Sigmoid colon (tissue), 7 donors: ENCODE data around the gene FXYD3. TPM values are rescaled to one million over a fixed set of nuclear protein-coding genes. Genes with fewer than 3 reads are reported as not detected.

Source experiments
- DNase-seq: peaks from one replicate; pipeline ENCODE4 v3.0.0-alpha.2; 2019
- H3K27ac ChIP-seq, 4 donors: fragments of 200-600 bp; sonication (generic); one replicate each; pipeline ENCODE4 v1.5.1; 2016 to 2019; ENCODE audit warnings: mild to moderate bottlenecking in 1 of 4
- H3K27me3 ChIP-seq, 3 donors: fragments of 200-600 bp; sonication (generic); one replicate each; pipeline ENCODE4 v1.5.1; 2019; ENCODE audit warnings: mild to moderate bottlenecking in 1 of 3
- H3K36me3 ChIP-seq, 4 donors: fragments of 200-600 bp; sonication (generic); one replicate each; pipeline ENCODE4 v1.5.1; 2016 to 2019
- H3K4me1 ChIP-seq, 4 donors: fragments of 200-600 bp; sonication (generic); one replicate each; pipeline ENCODE4 v1.5.1; 2017 to 2019
- H3K4me3 ChIP-seq, 4 donors: fragments of 200-600 bp; sonication (generic); one replicate each; pipeline ENCODE4 v1.5.1; 2017 to 2019; ENCODE audit warnings: mild to moderate bottlenecking in 2 of 4, moderate library complexity in 1 of 4
- H3K9me3 ChIP-seq, 4 donors: fragments of 200-600 bp in 3 of 4; sonication (generic) in 3 of 4; one replicate each; pipeline versions ENCODE4 v1.5.1 to v1.6.1; 2013 to 2019
- CTCF ChIP-seq, 4 experiments: fragments of 450-650 bp in 3 of 4; fragments of 200-600 bp in 1 of 4; IDR thresholded peaks; one replicate each; pipeline ENCODE4 v1.5.1; 2016 to 2019; ENCODE audit warnings: antibody characterized with exemption in 4 of 4, mild to moderate bottlenecking in 3 of 4, moderate library complexity in 2 of 4
- EP300 ChIP-seq, 4 donors: sonication (generic); formaldehyde crosslinking; IDR thresholded peaks; one replicate each; pipeline ENCODE4 v1.6.1; 2017; ENCODE audit warnings: antibody characterized with exemption in 4 of 4
- POLR2A ChIP-seq, 2 donors: fragments of 450-650 bp; IDR thresholded peaks; one replicate each; pipeline ENCODE4 v1.6.1; 2016; ENCODE audit warnings: antibody characterized with exemption in 2 of 2, mild to moderate bottlenecking in 2 of 2, moderate library complexity in 2 of 2
- POLR2AphosphoS5 ChIP-seq, 4 donors: sonication (generic); formaldehyde crosslinking; IDR thresholded peaks; one replicate each; pipeline ENCODE4 v1.6.1; 2017; ENCODE audit warnings: antibody characterized with exemption in 4 of 4
- WGBS, 2 donors: extraction: QIAGEN DNeasy Blood & Tissue Kit; methylation state at CpG; one replicate each; pipeline ENCODE4 v1.1.7; 2013; 5-methylcytosine and 5-hydroxymethylcytosine counted together
- intact Hi-C: fragments of 100-400 bp; cut with DNase I; formaldehyde crosslinking; loops from one replicate; pipeline ENCODE4 v1.15.1; 2023
- polyA plus RNA-seq, 3 donors: library from polyadenylated mRNA; stranded (reverse); fragments of 200-250 nt; gene quantifications; one replicate each; pipeline ENCODE4 v1.2.3, GENCODE V29; 2013
- small RNA-seq, 3 donors: library from RNA; depleted of rRNA; stranded (forward); fragments of <200 nt; gene quantifications; one replicate each; pipeline ENCODE3, GENCODE V24; 2016
- total RNA-seq, 4 donors: library from RNA; depleted of rRNA; stranded (reverse); fragments of >200 nt; gene quantifications; one replicate each; pipeline ENCODE4 v1.1.0, GENCODE V29; 2016
- donor health status: healthy with polysubstance abuse.
- donor health status: Bipolar disorder and iron deficiency.
- donor health status: healthy.

FXYD3 gene
- total and polyA plus RNA-seq, 7 donors = 3.7 to 3,333 (median 15.3) TPM

DNA sequence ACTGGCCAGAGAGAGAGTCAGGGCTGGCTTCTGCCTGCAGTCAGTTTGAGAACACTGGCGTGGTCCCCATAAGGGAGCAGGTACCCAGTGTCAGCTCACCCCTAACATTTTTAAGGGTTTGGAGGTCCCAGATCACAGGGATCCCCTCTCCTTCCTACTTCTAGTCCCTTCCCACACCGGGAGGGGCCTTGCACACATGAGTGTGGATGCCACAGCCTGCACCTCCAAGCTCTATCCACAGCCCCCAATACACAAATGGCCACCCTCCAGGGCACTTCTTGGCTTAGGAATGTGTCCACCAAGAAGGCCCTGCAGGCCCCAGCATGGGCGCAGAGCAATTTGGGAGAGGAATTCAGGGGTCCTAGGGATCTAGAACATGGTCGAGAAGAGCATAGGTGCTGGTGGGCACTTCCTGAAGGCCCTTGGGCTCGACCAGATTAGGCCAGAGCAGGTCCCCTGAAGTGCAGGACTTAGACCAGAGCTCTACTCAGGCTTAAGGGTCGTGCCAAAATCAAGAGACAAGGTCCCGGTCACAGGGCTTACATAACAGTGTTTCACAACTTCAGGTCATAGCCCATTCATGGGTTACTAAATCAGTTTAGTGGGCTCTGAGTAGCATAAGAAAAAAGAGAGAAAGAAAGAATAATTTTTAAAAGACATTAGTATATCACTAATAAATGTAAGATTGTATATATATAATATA is 54.9 kb downstream of the FXYD3 start:
- no peaks in the 10 kb centered on the region for H3K27me3 ChIP-seq
- H3K4me1 ChIP-seq = no peaks in the 10 kb centered on the region
- TF ChIP-seq POLR2AphosphoS5 (IDR thresholded peaks at IDR 0.05) (no peak), EP300 (IDR thresholded peaks at IDR 0.05) (no peak), POLR2A (IDR thresholded peaks at IDR 0.05) (no peak), CTCF (IDR thresholded peaks at IDR 0.05) (no peak)
- no peak overlapping the region for H3K27ac ChIP-seq
- no peak overlapping the region for H3K4me3 ChIP-seq
- intact Hi-C loops = no loop called here
- H3K9me3 ChIP-seq = peaks cover 6 to 12% (median 9%) of the 10 kb centered on the region in 4 donors
- DNase-seq = peak; percentile 54
- peaks cover 0 to 18% (median 6%) of the 10 kb centered on the region in 4 donors for H3K36me3 ChIP-seq
- 79 to 86% methylated on average over 7 of the region's 7 CpGs for WGBS, 2 donors

DNA sequence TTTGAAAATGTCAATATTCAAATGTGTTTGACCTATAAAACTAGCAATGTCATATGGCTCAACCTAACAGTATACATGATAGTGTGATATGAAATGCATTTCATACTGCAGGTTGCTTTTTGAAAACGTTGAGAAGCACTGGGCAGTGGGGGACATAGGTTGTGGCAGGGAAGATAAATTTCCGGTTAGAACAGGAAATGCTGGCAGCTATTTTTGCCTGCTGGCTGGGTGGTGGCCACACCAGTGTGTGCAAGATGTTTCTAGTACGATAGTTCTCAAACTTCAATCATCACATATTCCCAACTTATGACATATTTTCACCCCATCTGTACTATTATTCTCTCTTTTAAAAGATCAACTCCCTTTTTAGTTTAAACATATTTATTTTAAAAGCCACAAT is 56.1 kb downstream of the FXYD3 start:
- peak; percentile 45 for DNase-seq
- 41 to 42% methylated on average over 3 of the region's 3 CpGs for WGBS, 2 donors
- Histone ChIP-seq H3K4me1 (no peaks in the 10 kb centered on the region), H3K36me3 (peaks cover 0 to 6% (median 0%) of the 10 kb centered on the region in 4 donors), H3K4me3 (no peak overlapping the region), H3K27ac (no peak overlapping the region), H3K9me3 (peaks cover 0 to 2% (median under 1%) of the 10 kb centered on the region in 4 donors), H3K27me3 (no peaks in the 10 kb centered on the region)
- TF ChIP-seq POLR2AphosphoS5 (IDR thresholded peaks at IDR 0.05) (no peak), EP300 (IDR thresholded peaks at IDR 0.05) (no peak), POLR2A (IDR thresholded peaks at IDR 0.05) (no peak), CTCF (IDR thresholded peaks at IDR 0.05) (no peak)
- intact Hi-C loops = no loop called here

Small RNAs within 50 kb of the gene (small RNA-seq; reads per million reads assigned to genes)
- 0 reads per million in 3 donors for gene AC020907.2

Other genes starting within 250 kb of the FXYD3 start
- gene ZNF30, start 188.9 kb upstream of the FXYD3 start, total RNA-seq = 1 to 10 TPM; 1.7 to 3.9 (median 1.9) TPM
- 1 to 10 TPM in 1 of 3 donors, under 1 TPM in 2; 0.46 to 1.8 (median 0.60) TPM for gene ZNF30, start 188.9 kb upstream of the FXYD3 start, polyA plus RNA-seq
- gene ZNF792, start 151.6 kb upstream of the FXYD3 start, total RNA-seq = 1 to 10 TPM; 3.1 to 6.4 (median 4.2) TPM
- gene ZNF792, start 151.6 kb upstream of the FXYD3 start, polyA plus RNA-seq = 1 to 10 TPM; 1.4 to 3.0 (median 1.8) TPM
- gene GRAMD1A, start 115.5 kb upstream of the FXYD3 start, total RNA-seq = 10 to 100 TPM; 27.1 to 58.9 (median 43.0) TPM
- 10 to 100 TPM in 2 of 3 donors, 1 to 10 TPM in 1; 5.1 to 41.1 (median 12.0) TPM for gene GRAMD1A, start 115.5 kb upstream of the FXYD3 start, polyA plus RNA-seq
- gene SCN1B, start 85.4 kb upstream of the FXYD3 start, total RNA-seq = 10 to 100 TPM in 1 of 4 donors, 1 to 10 TPM in 3; 3.0 to 10.0 (median 6.6) TPM
- gene SCN1B, start 85.4 kb upstream of the FXYD3 start, polyA plus RNA-seq = 1 to 10 TPM; 4.5 to 9.6 (median 4.9) TPM
- gene HPN, start 74.1 kb upstream of the FXYD3 start, total RNA-seq = under 1 TPM in 3 of 4 donors, not detected in 1; 0.36 to 0.95 (median 0.66) TPM
- 1 to 10 TPM in 1 of 3 donors, under 1 TPM in 1, not detected in 1; 0.61 to 1.8 TPM for gene HPN, start 74.1 kb upstream of the FXYD3 start, polyA plus RNA-seq
- 10 to 100 TPM; 29.0 to 47.1 (median 35.1) TPM for gene LGI4, start 19.2 kb downstream of the FXYD3 start, total RNA-seq
- gene LGI4, start 19.2 kb downstream of the FXYD3 start, polyA plus RNA-seq = 10 to 100 TPM in 1 of 3 donors, 1 to 10 TPM in 2; 4.2 to 35.7 (median 9.0) TPM
- 100 to 1,000 TPM in 1 of 4 donors, 10 to 100 TPM in 3; 39.1 to 107 (median 44.6) TPM for gene FXYD1, start 23.0 kb downstream of the FXYD3 start, total RNA-seq
- 10 to 100 TPM in 2 of 3 donors, 1 to 10 TPM in 1; 6.0 to 57.7 (median 15.0) TPM for gene FXYD1, start 23.0 kb downstream of the FXYD3 start, polyA plus RNA-seq
- 1 to 10 TPM in 1 of 4 donors, not detected in 3; 3.3 TPM for gene FXYD7, start 27.4 kb downstream of the FXYD3 start, total RNA-seq
- gene FXYD7, start 27.4 kb downstream of the FXYD3 start, polyA plus RNA-seq = 1 to 10 TPM in 1 of 3 donors, not detected in 2; 1.7 TPM
- 10 to 100 TPM; 20.1 to 32.4 (median 28.8) TPM for gene FXYD5, start 38.9 kb downstream of the FXYD3 start, total RNA-seq
- gene FXYD5, start 38.9 kb downstream of the FXYD3 start, polyA plus RNA-seq = 100 to 1,000 TPM in 1 of 3 donors, 10 to 100 TPM in 2; 18.5 to 102 (median 27.0) TPM
- gene FAM187B, start 112.9 kb downstream of the FXYD3 start, total RNA-seq = not detected
- not detected for gene FAM187B, start 112.9 kb downstream of the FXYD3 start, polyA plus RNA-seq
- 1 to 10 TPM in 3 of 4 donors, under 1 TPM in 1; 0.68 to 3.6 (median 2.3) TPM for gene LSR, start 133.2 kb downstream of the FXYD3 start, total RNA-seq
- gene LSR, start 133.2 kb downstream of the FXYD3 start, polyA plus RNA-seq = 100 to 1,000 TPM in 1 of 3 donors, 10 to 100 TPM in 2; 51.8 to 218 (median 61.9) TPM
- 100 to 1,000 TPM in 3 of 4 donors, 10 to 100 TPM in 1; 76.8 to 120 (median 102) TPM for gene USF2, start 153.1 kb downstream of the FXYD3 start, total RNA-seq
- gene USF2, start 153.1 kb downstream of the FXYD3 start, polyA plus RNA-seq = 10 to 100 TPM; 72.8 to 98.3 (median 76.3) TPM
- gene HAMP, start 166.7 kb downstream of the FXYD3 start, total RNA-seq = 1 to 10 TPM in 1 of 4 donors, not detected in 3; 3.1 TPM
- under 1 TPM; under 0.01 to 0.92 (median 0.61) TPM for gene HAMP, start 166.7 kb downstream of the FXYD3 start, polyA plus RNA-seq
- 1 to 10 TPM in 1 of 4 donors, not detected in 3; 6.1 TPM for gene MAG, start 176.3 kb downstream of the FXYD3 start, total RNA-seq
- gene MAG, start 176.3 kb downstream of the FXYD3 start, polyA plus RNA-seq = under 1 TPM in 1 of 3 donors, not detected in 2; 0.06 TPM
- gene CD22, start 213.4 kb downstream of the FXYD3 start, total RNA-seq = 1 to 10 TPM; 1.2 to 4.8 (median 2.7) TPM
- 100 to 1,000 TPM in 1 of 3 donors, 1 to 10 TPM in 1, under 1 TPM in 1; 0.69 to 107 (median 4.8) TPM for gene CD22, start 213.4 kb downstream of the FXYD3 start, polyA plus RNA-seq
- not detected for gene FFAR1, start 232.1 kb downstream of the FXYD3 start, total RNA-seq
- gene FFAR1, start 232.1 kb downstream of the FXYD3 start, polyA plus RNA-seq = under 1 TPM in 1 of 3 donors, not detected in 2; 0.06 TPM
- 1 to 10 TPM; 1.1 to 1.9 (median 1.5) TPM for gene FFAR3, start 242.6 kb downstream of the FXYD3 start, total RNA-seq
- gene FFAR3, start 242.6 kb downstream of the FXYD3 start, polyA plus RNA-seq = under 1 TPM in 1 of 3 donors, not detected in 2; 0.67 TPM